Measurements from ENCODE around the gene SUCLA2.
A peak's percentile ranks its signal among the peaks of the same experiment; 100 is the strongest.

Gene SUCLA2

DNA sequence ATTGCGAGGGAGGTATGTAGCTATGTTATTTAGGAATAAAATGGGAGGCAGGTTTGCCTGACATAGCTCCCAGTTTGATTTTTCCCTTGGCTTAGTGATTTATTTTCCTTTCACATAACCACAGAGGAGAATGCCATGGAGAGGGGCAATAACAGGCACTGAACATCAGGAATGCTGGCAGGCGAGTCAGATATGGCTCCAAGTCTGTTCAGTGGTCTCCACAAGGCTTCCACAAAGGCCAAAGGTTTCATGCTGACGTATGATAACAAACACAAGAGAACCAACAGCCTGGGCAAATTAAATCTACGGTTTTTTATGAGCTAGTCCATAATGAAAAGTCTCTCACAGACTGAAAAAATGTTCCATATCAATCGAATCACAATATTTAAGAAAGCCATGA lies 66.7 kb downstream of the SUCLA2 start:
- no peak overlapping the region for H3K4me3 ChIP-seq (replicated peaks; ENCODE audit: low read depth, low read length)
- TF ChIP-seq, protein P1, sequence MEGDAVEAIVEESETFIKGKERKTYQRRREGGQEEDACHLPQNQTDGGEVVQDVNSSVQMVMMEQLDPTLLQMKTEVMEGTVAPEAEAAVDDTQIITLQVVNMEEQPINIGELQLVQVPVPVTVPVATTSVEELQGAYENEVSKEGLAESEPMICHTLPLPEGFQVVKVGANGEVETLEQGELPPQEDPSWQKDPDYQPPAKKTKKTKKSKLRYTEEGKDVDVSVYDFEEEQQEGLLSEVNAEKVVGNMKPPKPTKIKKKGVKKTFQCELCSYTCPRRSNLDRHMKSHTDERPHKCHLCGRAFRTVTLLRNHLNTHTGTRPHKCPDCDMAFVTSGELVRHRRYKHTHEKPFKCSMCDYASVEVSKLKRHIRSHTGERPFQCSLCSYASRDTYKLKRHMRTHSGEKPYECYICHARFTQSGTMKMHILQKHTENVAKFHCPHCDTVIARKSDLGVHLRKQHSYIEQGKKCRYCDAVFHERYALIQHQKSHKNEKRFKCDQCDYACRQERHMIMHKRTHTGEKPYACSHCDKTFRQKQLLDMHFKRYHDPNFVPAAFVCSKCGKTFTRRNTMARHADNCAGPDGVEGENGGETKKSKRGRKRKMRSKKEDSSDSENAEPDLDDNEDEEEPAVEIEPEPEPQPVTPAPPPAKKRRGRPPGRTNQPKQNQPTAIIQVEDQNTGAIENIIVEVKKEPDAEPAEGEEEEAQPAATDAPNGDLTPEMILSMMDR (IDR thresholded peaks at IDR 0.05; ENCODE audit: low read length, missing control alignments): no peak
- no peak for DNase-seq (ENCODE audit: low read depth)

DNA sequence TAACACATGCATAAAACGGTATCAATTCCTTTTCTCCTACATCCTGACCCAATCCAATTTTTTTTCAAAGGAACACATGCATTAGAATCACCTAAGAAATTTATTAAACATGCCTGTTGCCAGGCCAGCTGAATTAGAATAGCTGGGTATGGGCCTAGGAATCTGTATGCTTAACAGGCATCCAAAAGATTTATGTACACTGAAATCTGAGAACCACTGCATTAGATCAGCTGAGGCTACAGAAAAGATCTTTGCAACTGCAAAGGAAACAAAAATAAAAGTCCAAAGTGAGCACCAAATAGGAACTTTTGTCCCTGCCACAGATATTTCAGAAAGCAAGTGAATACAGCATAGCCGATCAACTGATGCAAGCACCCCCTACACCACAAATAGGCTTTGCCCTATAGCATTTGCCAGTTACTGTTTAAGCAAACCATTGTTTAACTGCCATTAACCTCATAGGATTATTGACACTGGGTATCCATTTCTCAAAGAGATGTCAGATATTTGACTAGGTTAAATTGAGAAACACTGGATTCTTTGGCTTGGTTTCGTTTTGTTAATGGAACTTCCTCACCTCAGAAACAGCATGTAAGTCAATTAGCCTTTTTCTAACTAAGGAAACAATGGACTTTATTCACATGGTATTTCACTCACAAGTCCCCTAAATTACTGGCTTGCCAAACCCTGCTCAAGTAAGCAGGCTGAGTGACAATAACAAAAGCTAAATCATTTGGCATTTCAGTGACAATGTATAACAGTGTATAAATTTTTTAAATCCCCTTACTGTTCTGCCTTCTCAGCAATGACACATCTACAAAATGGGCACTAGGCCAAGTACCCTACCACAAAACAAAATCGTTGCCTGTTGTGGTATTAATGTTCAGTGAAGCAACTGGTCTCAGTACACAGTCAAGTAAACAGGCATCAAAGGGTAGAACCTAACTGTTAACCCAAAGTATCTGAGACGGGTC lies 67.8 kb downstream of the SUCLA2 start:
- peak; percentile 12 for DNase-seq (ENCODE audit: low read depth)
- TF ChIP-seq, protein P1 (IDR thresholded peaks at IDR 0.05; ENCODE audit: low read length, missing control alignments): no peak
- no peak overlapping the region for H3K4me3 ChIP-seq (replicated peaks; ENCODE audit: low read depth, low read length)

DNA sequence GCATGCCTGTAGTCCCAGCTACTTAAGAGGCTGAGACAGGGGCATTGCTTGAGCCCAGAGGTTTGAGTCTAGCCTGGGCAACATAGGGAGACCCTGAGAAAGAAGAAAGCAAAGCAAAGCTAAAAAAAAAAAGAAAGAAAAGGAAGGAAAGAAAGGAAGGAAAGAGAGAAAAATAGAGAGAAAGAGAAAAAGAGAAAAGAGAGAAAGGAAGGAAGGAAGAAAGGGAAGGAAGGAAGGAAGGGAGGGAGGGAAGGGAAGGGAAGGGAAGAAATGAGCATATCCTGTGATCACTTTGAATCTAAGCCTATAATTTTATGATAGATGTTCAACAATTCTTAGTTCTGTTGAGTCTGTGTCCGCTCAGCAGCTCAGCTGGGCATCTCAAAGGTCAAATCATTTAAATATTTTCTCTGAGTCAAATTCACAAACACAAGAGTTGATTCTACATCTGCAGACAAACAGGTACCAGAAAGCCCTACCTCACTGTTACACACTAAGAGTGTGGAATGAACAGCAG lies 70.4 kb downstream of the SUCLA2 start:
- TF ChIP-seq, protein P1 (IDR thresholded peaks at IDR 0.05; ENCODE audit: low read length, missing control alignments): no peak
- DNase-seq (ENCODE audit: low read depth): no peak
- no peak overlapping the region for H3K4me3 ChIP-seq (replicated peaks; ENCODE audit: low read depth, low read length)

DNA sequence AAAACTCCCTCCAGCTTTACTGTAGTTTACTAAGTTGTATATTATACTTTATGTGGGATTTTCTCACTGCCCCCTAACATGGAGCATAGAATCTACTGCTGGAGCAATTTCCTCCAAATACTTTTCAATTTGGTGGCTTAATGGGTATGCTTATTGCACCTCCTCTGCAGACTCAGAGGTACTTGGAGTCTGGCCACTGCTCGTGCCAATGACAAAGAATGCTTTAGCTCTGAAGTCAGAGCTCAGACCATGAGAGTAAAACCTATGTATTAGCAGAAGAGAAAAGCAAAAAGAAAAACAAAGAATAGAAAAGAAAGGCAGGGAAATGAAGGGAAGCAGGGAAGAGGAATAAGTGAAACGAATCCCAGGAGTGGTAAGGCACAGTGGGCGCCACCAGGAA lies 71.9 kb downstream of the SUCLA2 start:
- no peak overlapping the region for H3K4me3 ChIP-seq (replicated peaks; ENCODE audit: low read depth, low read length)
- TF ChIP-seq, protein P1 (IDR thresholded peaks at IDR 0.05; ENCODE audit: low read length, missing control alignments): no peak
- no peak for DNase-seq (ENCODE audit: low read depth)

DNA sequence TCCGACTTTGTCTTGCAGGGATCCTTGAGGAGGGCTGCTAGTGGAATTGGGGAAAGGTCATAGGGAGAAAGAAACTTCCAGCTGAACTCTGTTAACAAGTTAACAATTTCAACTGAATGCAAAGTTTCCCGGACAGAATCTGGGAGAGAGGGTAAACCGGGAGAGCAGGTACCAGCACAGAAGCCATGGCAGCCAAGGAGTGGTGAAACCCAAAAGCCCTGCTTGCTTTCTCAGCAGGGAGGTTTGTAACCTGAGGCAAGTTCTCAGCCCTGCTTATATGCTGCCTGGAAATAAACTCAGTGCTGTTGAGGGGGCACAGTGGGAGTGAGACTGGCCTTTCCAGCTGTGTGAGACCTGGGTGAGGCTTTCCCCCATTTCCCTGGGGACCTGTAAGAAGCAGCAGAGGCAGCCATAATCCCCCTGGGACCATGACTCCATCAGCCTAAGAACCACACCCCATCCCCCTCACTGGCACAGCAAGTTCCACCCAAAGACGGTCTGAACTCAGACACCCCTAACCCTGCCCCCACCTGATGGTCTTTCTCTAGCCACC lies 84.0 kb downstream of the SUCLA2 start:
- TF ChIP-seq, protein P1 (IDR thresholded peaks at IDR 0.05; ENCODE audit: low read length, missing control alignments): no peak
- no peak for DNase-seq (ENCODE audit: low read depth)
- no peak overlapping the region for H3K4me3 ChIP-seq (replicated peaks; ENCODE audit: low read depth, low read length)

DNA sequence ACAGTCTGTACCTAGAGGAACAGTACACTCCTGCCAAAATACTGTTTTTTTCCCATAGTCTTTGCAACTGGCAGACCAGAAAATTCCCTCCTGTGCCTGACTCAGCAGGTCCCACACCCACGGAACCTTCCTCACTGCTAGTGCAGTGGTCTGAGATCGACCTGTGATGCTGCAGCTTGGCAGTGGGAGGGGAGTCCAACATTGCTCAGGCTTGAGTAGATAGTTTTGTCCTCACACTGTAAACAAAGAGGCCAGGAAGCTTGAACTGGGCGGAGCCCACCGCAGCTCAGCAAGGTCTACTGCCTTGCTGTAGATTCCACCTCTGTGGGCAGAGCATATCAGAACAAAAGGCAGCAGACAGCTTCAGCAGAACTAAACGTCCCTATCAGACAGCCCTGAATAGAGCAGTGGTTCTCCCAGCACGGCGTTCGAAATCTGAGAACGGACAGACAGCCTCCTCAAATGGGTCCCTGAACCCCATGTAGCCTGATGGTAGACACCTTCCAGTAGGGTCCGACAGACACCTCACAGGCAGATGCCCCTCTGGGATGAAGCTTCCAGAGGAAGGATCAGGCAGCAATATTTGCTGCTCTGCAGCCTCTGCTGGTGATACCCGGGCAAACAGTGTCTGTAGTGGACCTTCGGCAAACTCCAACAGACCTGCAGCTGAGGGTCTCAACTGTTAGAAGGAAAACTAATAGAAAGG lies 92.7 kb downstream of the SUCLA2 start:
- peak; percentile 31 for DNase-seq (ENCODE audit: low read depth)
- H3K4me3 ChIP-seq (replicated peaks; ENCODE audit: low read depth, low read length): no peak overlapping the region
- TF ChIP-seq, protein P1 (IDR thresholded peaks at IDR 0.05; ENCODE audit: low read length, missing control alignments): no peak
